Choroid plexus epithelial cell (primary cell): ENCODE data around the gene MTERF4.
"Not testable (repeated sequence)": the region's sequence is repeated elsewhere in the genome, so short reads cannot be mapped to it uniquely, and the experiment has no call there.

ENCODE experiments used
- DNase-seq: peaks from one replicate; pipeline ENCODE4 v3.0.0-alpha.2; 2010; ENCODE audit warnings: low read depth
- H3K4me3 ChIP-seq: 2 replicates; pipeline ENCODE4 v1.5.1; 2011; ENCODE audit warnings: low read depth, mild to moderate bottlenecking, control low read depth, low read length, moderate library complexity
- CTCF ChIP-seq: conservative IDR thresholded peaks from 2 replicates; pipeline ENCODE4 v1.5.1; 2011; ENCODE audit warnings: low read depth, mild to moderate bottlenecking, control low read depth, inconsistent platforms, low read length, moderate library complexity

MTERF4 gene

GRCh38 chr2:241105641-241106040, 3.6 kb upstream of the MTERF4 start:
- no peak for DNase-seq
- TF ChIP-seq CTCF, result no peak
- H3K4me3 ChIP-seq, result no peak overlapping the region

- H3K4me3 ChIP-seq, DNase-seq: not testable (repeated sequence)
Observed at GRCh38 chr2:241104611-241105010, 2.5 kb upstream of the MTERF4 start.

GRCh38 chr2:241103176-241103595, 1.1 kb upstream of the MTERF4 start:
- no peak for DNase-seq
- no peak for TF ChIP-seq CTCF
- H3K4me3 ChIP-seq, result peak overlapping the region; percentile 96

GRCh38 chr2:241099246-241099645, 2.8 kb downstream of the MTERF4 start:
- H3K4me3 ChIP-seq, result no peak overlapping the region
- no peak for TF ChIP-seq CTCF
- no peak for DNase-seq

GRCh38 chr2:241096979-241097378, 5.1 kb downstream of the MTERF4 start:
- TF ChIP-seq CTCF, result no peak
- no peak overlapping the region for H3K4me3 ChIP-seq
- no peak for DNase-seq

- no peak for TF ChIP-seq CTCF
- no peak overlapping the region for H3K4me3 ChIP-seq
Observed at GRCh38 chr2:241095594-241096290, 6.3 kb downstream of the MTERF4 start.

GRCh38 chr2:241094924-241095420, 7.1 kb downstream of the MTERF4 start:
- no peak overlapping the region for H3K4me3 ChIP-seq
- TF ChIP-seq CTCF, result no peak
- no peak for DNase-seq

More at GRCh38 chr2:241095594-241096290, 6.3 kb downstream of the MTERF4 start:
- no peak for DNase-seq
